ENCODE measurements around the gene CNNM4.

CNNM4 gene

GRCh38 chr2:96760036-96760985, at the start of gene CNNM4:
TSS of gene CNNM4 (plus strand) at chr2:96760902. CDS start at chr2:96761000, 98 bp downstream.
- peak; percentile 66 for DNase-seq (ENCODE audit: low read depth)
- H3K4me3 ChIP-seq (ENCODE audit: low read depth, low read length) = peak within 1 kb of the TSS; percentile 67
- TF ChIP-seq CTCF (IDR thresholded peaks at IDR 0.05; ENCODE audit: low read depth, low read length, missing control alignments) = peak; percentile 6

GRCh38 chr2:96710985-96711384, 49.7 kb upstream of the CNNM4 start:
- no peak for DNase-seq (ENCODE audit: low read depth)
- no peak for TF ChIP-seq CTCF (IDR thresholded peaks at IDR 0.05; ENCODE audit: low read depth, low read length, missing control alignments)
- H3K4me3 ChIP-seq (ENCODE audit: low read depth, low read length) = no peak overlapping the region

- H3K4me3 ChIP-seq (ENCODE audit: low read depth, low read length) = no peak overlapping the region
- no peak for DNase-seq (ENCODE audit: low read depth)
- TF ChIP-seq CTCF (IDR thresholded peaks at IDR 0.05; ENCODE audit: low read depth, low read length, missing control alignments) = no peak
These were observed 45.0 kb upstream of the CNNM4 start for GRCh38 chr2:96715658-96716057.

- H3K4me3 ChIP-seq (ENCODE audit: low read depth, low read length) = no peak overlapping the region
- TF ChIP-seq CTCF (IDR thresholded peaks at IDR 0.05; ENCODE audit: low read depth, low read length, missing control alignments) = no peak
- DNase-seq (ENCODE audit: low read depth) = no peak
These were observed 44.3 kb upstream of the CNNM4 start for GRCh38 chr2:96716388-96716787.

- H3K4me3 ChIP-seq (ENCODE audit: low read depth, low read length) = no peak overlapping the region
- TF ChIP-seq CTCF (IDR thresholded peaks at IDR 0.05; ENCODE audit: low read depth, low read length, missing control alignments) = no peak
- DNase-seq (ENCODE audit: low read depth) = no peak
These were observed 34.6 kb upstream of the CNNM4 start for GRCh38 chr2:96726131-96726530.

- DNase-seq (ENCODE audit: low read depth) = no peak
- H3K4me3 ChIP-seq (ENCODE audit: low read depth, low read length) = no peak overlapping the region
- no peak for TF ChIP-seq CTCF (IDR thresholded peaks at IDR 0.05; ENCODE audit: low read depth, low read length, missing control alignments)
These were observed 33.3 kb upstream of the CNNM4 start for GRCh38 chr2:96727431-96727830.

- no peak for TF ChIP-seq CTCF (IDR thresholded peaks at IDR 0.05; ENCODE audit: low read depth, low read length, missing control alignments)
- no peak for DNase-seq (ENCODE audit: low read depth)
- H3K4me3 ChIP-seq (ENCODE audit: low read depth, low read length) = no peak overlapping the region
These were observed 31.0 kb upstream of the CNNM4 start for GRCh38 chr2:96729748-96730147.
